GM10847 (cell line): ENCODE data around the gene MB21D2.

ENCODE experiments used
- POLR2A ChIP-seq: IDR thresholded peaks from 2 replicates; pipeline ENCODE4 v1.6.1; 2011; ENCODE audit not compliant: insufficient read length; ENCODE audit errors: extremely low read depth

MB21D2 gene

DNA sequence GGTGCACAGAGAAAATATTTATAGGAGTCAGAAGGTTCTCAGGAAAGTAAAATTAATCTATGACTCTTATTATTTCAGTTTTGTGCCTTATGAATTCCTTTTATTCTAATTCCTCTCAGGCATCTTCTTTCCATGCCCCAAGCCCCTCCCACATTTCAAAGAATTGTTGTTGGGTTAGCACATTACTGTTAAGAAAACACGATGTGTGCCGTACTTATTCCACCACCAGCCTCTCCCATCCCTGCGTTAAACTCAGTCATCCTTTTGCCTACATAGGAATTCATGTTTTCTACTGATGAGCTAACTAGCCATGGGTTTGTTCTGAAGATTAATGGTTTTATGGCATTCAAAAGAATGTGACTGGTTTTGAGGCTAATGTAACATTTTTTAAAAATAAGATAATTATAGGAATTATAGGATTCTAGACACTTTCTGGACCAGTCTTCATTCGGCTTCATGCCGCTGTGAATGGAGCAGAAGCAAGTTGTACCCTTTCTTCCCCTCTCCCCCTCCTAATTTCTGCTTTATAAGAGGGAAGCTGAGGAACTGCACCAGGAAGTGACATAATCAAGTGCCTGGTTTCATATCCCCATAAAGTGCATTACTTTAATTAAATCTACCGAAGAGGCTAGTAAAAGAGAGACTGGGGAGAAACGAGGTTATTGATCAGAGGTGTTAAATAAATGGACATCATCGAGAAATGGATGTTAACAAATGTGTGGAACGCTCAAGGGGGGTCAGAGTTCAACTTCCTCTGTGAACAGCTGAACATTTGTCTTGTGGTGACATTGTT, 12.3 kb upstream of the MB21D2 start:
- no peak for TF ChIP-seq POLR2A

DNA sequence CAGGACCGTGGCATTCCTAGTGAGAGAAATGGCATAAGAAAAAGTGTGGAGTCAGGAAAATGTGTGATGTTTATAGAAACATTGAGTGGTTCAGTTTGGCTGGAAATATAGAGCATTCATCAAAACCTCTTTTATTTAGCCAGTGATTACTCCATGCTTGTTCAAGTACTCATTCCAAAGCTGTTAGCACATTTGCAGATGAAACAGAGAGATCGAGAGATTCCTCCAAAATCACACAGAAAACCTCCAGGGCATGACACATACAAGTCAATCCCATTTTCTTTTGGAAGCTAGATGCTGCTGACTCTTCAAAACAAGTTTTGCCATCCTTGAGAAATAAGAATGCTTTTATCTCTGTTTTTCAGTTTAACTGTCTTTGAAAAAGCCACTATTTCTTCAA, 11.5 kb upstream of the MB21D2 start:
- TF ChIP-seq POLR2A = no peak

DNA sequence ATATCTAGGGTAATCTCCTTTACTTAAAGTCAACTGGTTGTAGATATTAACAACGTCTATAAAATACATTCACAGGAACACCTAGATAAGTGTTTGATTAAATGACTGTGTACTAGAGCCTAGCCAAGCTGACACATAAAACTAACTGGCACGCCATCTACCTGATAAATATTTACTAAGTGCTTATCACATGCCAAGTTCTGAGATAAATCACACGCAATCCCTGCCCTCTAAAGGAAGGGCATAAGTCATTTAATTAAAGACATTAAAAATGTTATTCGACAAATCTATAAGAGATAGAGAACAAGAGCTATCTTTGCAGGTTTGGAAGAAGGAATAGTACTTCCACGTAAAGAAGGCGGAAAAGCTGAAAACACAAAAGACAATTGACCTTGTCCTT, 11.1 kb upstream of the MB21D2 start:
- no peak for TF ChIP-seq POLR2A

DNA sequence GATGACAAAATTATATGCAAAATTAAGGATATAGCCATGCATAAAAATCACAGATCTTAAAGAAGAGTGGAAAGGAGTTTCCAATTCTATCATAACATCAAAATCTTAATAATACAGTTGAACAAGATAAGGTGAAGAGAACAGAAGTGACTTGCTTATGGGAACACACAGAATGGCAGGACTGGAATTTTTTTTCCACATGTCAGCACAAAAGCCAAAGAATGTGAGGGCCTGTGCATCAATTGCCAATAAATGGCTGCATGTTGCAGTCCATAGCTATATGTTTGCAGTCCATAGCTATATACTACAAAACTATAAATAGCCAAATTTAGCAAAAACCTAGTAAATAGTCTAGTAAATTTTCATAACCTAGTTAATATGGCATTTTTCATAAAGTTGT, 10.4 kb upstream of the MB21D2 start:
- TF ChIP-seq POLR2A = no peak

DNA sequence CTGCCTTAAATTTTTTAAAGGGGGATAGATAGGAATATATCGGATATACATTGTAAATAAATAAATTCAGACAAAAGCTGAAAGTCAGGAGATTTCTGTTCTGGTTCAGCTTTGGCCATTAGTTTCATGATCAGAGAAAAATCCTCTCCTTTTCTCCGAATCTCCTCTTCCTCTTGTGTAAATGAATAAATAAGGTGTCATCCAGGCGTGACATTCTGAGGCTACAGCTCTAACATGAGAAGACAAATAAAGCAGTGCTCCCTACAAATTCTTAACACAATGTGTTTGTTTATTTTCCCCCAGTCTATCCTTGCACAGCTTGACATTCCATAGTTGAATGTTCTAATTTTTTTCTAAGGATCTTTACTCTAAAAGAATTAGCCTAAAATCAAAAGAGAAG, 9.4 kb upstream of the MB21D2 start:
- TF ChIP-seq POLR2A = no peak

DNA sequence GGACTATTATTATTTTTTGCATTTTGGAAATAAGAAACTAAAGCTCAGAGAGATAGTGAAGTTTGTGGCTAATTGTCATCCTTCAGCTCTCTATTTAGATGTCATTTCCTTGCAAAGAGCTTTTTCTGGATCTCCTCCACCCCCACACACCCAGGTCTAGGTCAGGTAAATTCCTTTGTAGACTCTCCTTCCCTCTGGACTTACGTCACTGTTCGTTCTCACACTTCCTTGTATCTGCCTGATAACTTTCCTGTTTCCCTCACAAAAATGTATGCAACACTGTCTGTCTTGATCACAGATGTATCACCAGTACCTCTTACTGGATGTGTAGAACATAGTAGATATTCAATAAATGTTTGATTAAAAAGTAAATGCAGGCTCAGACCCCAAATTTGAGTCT, 6.1 kb upstream of the MB21D2 start:
- TF ChIP-seq POLR2A = no peak

DNA sequence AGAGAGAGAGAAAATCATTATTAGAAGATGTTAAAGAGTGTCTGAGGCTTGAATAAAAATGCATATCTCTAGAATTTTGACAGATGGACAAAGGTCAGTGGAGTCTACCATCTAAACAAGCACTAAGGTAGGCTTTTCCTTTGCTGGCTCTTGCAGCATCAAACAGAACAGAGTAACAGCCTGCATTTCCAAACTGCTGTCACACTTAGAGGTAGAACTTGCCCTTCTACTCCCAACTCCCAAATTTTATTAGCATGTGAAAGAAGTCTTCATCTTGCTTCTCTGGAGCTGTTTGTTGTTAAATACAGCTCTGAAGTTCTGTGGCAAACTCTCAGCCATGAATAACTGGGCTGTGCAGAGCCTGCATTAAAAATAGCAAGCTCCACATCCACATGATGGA, 4.1 kb upstream of the MB21D2 start:
- TF ChIP-seq POLR2A = no peak

DNA sequence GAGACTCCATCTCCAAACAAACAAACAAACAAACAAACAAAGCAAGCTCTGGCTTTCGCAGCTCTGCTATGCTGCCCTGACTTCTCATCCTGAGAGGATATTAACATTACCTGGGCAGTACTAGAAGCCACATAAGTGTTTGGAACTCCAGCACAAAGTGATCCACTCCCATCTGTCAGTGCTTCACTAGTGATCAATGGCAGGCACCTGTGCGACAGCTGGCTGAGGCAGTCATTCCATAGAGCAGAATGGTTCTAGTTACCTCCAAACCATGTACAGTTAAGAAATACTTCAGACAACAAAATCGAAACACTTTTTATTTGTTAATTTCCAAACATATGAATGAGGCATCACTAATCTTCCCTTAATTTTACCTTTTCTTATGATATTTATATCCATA, 2.8 kb upstream of the MB21D2 start:
- TF ChIP-seq POLR2A = no peak

DNA sequence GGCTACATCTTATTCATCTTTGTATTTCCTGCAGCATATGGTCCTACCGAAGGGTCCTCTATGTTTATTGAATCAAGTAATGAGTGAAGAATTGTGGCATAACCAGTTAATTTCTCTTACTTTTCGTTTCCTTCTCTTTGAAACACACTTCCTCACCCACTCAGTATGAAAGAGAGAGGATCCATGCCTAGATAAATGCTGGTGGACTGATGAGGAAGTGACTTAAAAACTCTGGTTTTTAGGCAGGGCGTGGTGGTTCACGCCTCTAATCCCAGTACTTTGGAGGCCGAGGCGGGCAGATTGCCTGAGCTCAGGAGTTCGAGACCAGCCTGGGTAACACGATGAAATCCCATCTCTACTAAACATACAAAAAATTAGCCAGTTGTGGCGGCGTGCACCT, 2.2 kb upstream of the MB21D2 start:
- TF ChIP-seq POLR2A = no peak

DNA sequence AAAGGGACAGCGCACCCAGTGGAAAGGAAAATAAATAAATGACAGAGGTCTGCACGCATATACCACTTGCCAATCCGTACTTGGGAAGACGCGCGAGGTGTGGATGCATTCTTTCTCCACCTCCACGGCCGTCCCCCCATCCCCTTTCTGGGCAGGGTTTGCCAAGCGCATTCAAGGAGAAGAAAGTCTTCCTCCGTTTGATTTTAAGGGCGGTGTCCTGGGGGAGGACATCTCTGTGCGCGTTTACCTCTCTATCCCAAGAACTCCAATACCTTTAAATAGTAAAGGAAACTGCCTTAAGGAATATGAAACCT, 576 bp upstream of the MB21D2 start:
- no peak for TF ChIP-seq POLR2A

DNA sequence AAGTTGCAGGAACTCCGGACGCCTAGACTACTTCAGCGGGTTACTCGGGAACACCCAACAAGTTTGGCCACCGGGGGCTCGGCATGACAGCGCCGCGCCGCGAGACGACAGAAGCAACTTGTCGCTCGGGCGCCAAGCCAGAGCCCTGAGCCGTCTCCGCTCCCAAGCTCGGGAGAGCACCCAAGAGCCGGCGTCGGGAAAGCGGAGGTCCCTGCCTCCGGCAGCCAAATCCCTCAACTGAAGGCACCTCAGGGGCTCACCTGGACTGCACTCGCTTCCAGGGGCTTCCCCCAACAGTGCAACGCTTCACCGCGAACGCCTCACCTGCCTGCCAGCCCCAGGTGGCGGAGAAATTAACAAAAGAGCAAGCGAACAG, 640 bp downstream of the MB21D2 start:
- peak; percentile 14 for TF ChIP-seq POLR2A

DNA sequence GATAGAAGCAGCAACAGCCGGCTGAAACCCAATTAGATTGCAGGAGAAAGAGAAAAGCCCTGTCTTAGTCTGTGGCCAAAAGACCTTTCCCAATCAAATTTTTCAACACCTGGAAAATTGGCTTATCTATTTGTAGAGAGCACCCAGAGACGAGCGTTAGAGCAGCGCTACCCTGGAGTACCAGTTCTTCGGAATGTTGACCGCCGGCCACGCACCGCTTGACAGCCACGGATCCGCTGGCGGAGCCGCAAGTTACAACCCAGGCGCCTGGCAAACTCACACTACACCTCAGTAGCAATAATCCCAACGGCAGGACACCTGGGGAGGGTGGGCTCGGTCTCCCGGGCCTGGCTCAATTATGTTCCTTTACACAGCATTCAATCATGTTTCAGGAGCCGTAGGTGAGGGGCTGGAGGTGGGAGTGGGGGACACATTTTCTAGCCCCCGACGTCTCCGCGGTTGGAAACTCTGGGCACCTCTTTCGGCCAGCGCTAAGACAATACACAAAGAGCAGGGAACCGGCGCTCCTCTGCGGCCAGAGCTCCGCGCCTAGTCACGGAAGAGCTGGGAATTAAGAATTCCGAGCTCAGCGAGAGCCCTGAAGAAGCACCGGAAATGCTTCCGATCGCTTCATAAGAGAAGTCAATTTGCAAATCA, 1.2 kb downstream of the MB21D2 start:
- TF ChIP-seq POLR2A = no peak

DNA sequence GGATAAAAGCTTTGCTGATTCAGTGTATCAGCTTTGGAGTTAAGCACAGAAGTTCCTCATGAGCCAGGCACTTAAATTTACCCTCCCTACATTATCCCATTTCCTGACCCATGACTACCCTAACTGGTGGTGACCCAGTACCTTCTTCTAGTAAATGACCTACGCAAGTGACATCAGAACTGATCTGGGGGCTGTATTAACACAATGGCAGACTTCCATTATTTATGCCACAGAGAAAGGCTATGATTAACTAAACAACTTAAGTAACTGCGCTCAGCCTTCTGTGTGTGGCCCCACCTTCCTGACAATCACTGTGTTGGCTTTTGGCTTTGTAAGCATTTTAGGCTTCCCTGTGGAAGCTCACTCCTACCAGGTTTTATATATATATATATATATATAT, 1.9 kb downstream of the MB21D2 start:
- no peak for TF ChIP-seq POLR2A

DNA sequence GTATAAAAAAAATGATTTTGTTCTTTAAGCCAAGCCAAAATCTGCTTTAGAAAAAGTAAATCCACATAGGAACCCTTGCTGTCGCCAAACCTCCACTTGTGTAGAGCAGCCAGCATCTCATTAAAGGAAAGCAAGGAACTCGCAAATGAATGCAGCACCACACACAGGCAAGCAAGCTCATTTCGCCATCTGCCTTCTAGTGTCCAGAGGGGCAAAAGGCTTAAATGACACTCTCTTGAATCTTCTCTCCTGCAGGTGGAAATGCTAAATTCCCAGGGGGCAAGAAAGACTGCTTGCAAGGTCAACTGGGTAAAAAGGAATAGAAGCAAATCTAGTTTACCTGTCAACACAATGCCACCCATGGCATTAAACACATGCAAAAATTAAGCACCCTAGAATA, 2.4 kb downstream of the MB21D2 start:
- no peak for TF ChIP-seq POLR2A

DNA sequence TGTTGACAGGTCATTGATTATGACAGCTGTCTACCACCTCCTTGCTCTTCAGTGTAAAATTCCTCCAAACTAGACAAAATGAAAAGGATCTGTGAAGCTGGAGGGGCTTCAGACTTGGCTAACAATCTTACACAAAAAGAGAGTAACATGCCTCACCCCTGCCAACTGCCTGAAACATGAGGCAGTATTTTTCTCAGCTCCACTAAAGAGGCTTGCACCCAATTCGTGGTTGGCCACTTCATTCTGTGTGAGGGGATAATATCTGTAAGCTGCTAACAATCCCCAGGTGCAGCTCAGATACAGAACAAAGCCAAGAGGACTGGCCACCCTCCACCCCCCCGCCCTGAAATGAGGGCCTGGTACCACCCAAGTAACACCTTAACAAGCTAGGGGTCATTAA, 2.8 kb downstream of the MB21D2 start:
- no peak for TF ChIP-seq POLR2A

DNA sequence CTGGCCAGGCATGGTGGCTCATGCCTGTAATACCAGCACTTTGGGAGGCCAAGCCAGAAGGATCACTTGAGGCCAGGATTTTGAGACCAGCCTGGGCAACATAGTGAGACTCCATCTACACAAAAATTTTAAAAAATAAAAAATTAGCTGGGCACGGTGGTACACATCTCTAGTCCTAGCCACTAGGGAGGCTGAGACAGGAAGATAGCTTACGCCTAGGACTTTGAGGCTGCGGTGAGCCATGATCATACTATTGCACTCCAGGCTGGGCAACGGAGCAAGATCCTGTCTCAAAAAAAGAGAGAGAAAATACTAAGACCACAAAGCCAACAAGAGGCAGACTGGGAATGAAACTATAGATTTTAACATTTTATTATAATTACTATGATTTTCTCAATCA, 4.1 kb downstream of the MB21D2 start:
- no peak for TF ChIP-seq POLR2A

DNA sequence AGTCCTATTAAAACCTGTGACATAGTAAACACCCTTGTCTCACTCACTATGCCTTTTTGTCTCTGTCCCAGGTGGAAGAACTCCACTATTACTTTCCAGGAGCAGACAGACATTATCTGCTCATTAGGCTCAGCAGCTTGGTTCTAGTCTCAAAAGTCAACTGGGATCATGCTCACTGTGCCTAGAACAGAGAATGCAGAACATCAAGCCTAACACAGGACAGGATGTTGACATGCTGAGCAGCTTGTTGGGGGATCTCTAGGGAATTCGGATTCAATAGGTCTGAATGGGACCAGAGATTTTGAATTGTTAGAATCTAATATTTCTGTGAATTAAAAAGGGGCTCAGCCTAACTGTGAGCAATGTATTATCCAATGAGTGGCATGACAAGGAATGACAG, 6.4 kb downstream of the MB21D2 start:
- no peak for TF ChIP-seq POLR2A
